Colonic mucosa (tissue), 4 donors: ENCODE data around the gene KIAA2012. TPM values are rescaled to one million over a fixed set of nuclear protein-coding genes. Genes with fewer than 3 reads are reported as not detected.

ENCODE experiments used
- DNase-seq: peaks from one replicate; pipeline ENCODE4 v3.0.0-alpha.2; 2020
- H3K27ac ChIP-seq: fragments of 200-600 bp; one replicate; pipeline ENCODE4 v1.8.0; 2021
- H3K27me3 ChIP-seq: fragments of 200-600 bp; one replicate; pipeline ENCODE4 v1.8.0; 2021
- H3K36me3 ChIP-seq: fragments of 200-600 bp; one replicate; pipeline ENCODE4 v1.8.0; 2021
- H3K4me1 ChIP-seq: fragments of 200-600 bp; one replicate; pipeline ENCODE4 v1.8.0; 2021; ENCODE audit warnings: mild to moderate bottlenecking
- H3K4me3 ChIP-seq: fragments of 200-600 bp; one replicate; pipeline ENCODE4 v1.8.0; 2021
- H3K9ac ChIP-seq, 2 donors: one replicate each; pipeline ENCODE4 v1.7.0; 2013; ENCODE audit warnings: control low read depth in 2 of 2, low read depth in 2 of 2, low read length in 2 of 2
- H3K9me3 ChIP-seq: fragments of 200-600 bp; one replicate; pipeline ENCODE4 v1.8.0; 2021
- intact Hi-C: fragments of 100-400 bp; cut with DNase I; formaldehyde crosslinking; loops from one replicate; pipeline ENCODE4 v1.14.1; 2022
- total RNA-seq, 2 donors: library from RNA; stranded (reverse); fragmentation: NEBNext Ultra II Directional in 1 of 2; extraction: Animal tissue kit (Norgen Biotek cat#: 25700) in 1 of 2; gene quantifications; one replicate each; pipeline ENCODE4 v1.2.1, GENCODE V29; 2021
- TF ChIP-seq, protein P1 (sequence below): fragments of 200-600 bp; IDR thresholded peaks from one replicate; pipeline ENCODE4 v1.8.0; 2022; ENCODE audit warnings: antibody characterized with exemption, mild to moderate bottlenecking
- donor health status: healthy.
- donor health status: DM: no; HTN: no; CAD: no.
- donor health status: DM: no; HTN: no; CAD: no.

The KIAA2012 gene
- total RNA-seq, 2 donors from 2014 or later: not detected

DNA sequence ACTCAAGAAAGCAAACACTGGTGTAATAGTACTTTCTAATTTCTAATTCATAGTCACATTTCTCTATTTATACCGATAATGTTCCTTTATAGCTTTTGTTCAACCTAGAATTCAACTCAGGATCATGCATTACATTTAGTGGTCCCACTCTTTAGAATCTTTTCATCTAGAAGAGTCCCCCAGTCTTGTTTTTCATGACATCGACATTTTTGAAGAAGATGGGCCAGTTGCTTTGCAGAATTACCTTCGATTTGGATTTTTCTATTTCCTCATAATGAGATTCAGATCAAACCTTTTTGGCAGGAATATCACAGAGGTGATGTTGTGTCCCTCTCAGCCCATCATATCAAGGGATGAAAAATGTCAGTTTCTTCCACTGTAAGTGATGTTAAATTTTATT is 35.3 kb downstream of the KIAA2012 start:
- Histone ChIP-seq H3K27ac (no peak overlapping the region), H3K36me3 (no peaks in the 10 kb centered on the region), H3K9ac (no peak overlapping the region), H3K4me3 (no peak overlapping the region), H3K27me3 (no peaks in the 10 kb centered on the region), H3K9me3 (no peaks in the 10 kb centered on the region), H3K4me1 (no peaks in the 10 kb centered on the region)
- TF ChIP-seq, protein P1, sequence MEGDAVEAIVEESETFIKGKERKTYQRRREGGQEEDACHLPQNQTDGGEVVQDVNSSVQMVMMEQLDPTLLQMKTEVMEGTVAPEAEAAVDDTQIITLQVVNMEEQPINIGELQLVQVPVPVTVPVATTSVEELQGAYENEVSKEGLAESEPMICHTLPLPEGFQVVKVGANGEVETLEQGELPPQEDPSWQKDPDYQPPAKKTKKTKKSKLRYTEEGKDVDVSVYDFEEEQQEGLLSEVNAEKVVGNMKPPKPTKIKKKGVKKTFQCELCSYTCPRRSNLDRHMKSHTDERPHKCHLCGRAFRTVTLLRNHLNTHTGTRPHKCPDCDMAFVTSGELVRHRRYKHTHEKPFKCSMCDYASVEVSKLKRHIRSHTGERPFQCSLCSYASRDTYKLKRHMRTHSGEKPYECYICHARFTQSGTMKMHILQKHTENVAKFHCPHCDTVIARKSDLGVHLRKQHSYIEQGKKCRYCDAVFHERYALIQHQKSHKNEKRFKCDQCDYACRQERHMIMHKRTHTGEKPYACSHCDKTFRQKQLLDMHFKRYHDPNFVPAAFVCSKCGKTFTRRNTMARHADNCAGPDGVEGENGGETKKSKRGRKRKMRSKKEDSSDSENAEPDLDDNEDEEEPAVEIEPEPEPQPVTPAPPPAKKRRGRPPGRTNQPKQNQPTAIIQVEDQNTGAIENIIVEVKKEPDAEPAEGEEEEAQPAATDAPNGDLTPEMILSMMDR: no peak
- no peak for DNase-seq
- intact Hi-C loops: loop anchor here (10.0 kb wide), 1 partner anchor 66 kb away; no protein-coding TSS in a partner anchor

DNA sequence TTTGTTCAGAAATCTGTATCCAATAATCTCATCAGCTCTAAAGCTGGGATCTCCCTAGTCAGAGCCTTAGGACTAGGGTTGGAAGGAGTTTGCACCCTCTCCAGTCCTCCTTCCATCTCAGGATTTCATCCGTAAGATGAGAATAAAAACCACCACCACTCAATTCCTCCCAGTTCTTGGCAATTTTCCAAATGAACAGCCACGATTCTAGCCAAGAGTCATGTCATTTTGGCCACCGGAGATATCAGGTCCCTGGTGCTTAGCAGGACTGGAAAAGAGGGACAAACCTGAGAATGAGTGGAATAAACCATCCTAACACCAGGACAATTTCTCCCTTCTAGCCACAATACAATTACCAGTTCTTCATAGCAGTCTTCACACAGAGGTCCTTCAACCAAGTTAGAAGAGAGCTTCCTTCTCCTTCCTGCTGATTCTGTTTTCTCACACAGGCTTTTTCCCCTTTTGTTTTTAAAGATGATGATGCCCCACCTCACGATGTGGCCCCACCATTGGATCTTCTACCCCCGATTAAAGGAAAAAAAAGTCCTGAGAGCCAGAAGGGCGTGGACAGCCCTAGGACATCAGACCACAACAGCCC is 36.2 kb downstream of the KIAA2012 start:
- TF ChIP-seq, protein P1: no peak
- Histone ChIP-seq H3K9me3 (no peaks in the 10 kb centered on the region), H3K27me3 (no peaks in the 10 kb centered on the region), H3K27ac (no peak overlapping the region), H3K4me3 (no peak overlapping the region), H3K36me3 (no peaks in the 10 kb centered on the region), H3K4me1 (no peaks in the 10 kb centered on the region), H3K9ac (no peak overlapping the region)
- intact Hi-C loops: loop anchor here (10.0 kb wide), 1 partner anchor 66 kb away; no protein-coding TSS in a partner anchor
- no peak for DNase-seq

DNA sequence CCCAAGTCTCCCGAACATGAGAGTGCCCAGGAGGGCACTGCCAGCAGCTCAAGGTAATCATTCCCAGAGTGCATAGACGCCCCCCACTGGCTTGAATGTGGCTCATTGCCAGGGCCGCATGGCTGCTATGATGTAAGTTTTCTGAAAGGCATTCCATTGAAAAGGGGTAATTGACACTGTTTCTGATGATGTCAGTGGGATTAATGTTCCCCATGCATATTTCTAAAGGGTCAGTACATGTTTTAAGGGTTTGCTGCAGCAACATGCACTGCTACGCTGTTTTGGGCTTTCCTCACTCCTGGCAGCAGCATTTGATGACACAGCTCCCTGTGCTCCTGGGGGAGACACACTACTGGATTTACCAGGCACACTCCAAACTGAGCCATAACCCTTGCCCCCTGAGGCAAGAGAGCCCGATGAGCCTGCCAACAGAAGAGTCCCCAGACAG is 36.7 kb downstream of the KIAA2012 start:
- no peaks in the 10 kb centered on the region for H3K9me3 ChIP-seq
- no peaks in the 10 kb centered on the region for H3K4me1 ChIP-seq
- H3K36me3 ChIP-seq: no peaks in the 10 kb centered on the region
- intact Hi-C loops: loop anchor here (10.0 kb wide), 1 partner anchor 65 kb away; no protein-coding TSS in a partner anchor
- peak; percentile 21 for DNase-seq
- H3K27me3 ChIP-seq: no peaks in the 10 kb centered on the region
- no peak overlapping the region for H3K9ac ChIP-seq
- H3K27ac ChIP-seq: no peak overlapping the region
- TF ChIP-seq, protein P1: no peak
- H3K4me3 ChIP-seq: no peak overlapping the region

DNA sequence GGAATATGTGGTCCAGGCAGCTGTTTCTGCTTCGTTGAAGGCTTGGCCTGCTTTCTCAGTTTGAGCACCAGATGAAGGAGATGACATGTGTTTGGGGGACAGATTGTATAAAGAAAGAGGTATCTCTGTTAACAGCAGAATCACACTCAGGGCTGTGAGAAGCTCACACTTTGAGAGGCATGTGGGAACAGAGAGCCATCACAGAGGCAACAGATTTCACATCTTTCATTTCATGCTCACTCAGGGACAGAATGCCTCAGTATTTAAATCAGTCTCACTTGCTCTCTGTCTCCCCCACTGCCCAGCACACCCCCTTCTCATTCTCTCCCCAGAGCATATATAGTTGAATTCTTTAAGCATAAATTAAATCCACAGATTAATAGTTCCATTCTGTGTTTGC is 37.4 kb downstream of the KIAA2012 start:
- Histone ChIP-seq H3K4me1 (no peaks in the 10 kb centered on the region), H3K9me3 (no peaks in the 10 kb centered on the region), H3K36me3 (no peaks in the 10 kb centered on the region), H3K4me3 (no peak overlapping the region), H3K9ac (no peak overlapping the region), H3K27me3 (no peaks in the 10 kb centered on the region), H3K27ac (no peak overlapping the region)
- intact Hi-C loops: no loop called here
- DNase-seq: no peak
- TF ChIP-seq, protein P1: no peak

DNA sequence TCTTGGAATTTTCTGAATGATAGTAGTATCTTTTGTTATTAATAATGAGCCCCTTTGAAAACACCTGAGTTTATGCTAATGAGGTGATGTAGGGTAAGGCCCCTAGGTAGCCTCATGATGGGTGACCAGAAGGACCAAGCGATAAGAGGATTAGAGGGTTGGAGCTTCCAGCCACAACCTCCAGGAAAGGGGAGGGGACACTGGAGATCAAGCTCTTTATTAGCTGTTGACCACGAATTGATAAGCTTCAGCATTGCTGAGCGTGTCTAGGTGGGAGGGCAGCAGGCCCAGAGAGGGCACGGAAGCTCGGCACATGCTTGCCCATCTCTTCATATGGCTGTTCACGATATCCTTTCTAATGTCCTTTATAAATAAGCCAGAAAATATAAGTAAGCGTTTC is 39.0 kb downstream of the KIAA2012 start:
- H3K36me3 ChIP-seq: no peaks in the 10 kb centered on the region
- H3K9ac ChIP-seq: no peak overlapping the region
- intact Hi-C loops: no loop called here
- H3K4me3 ChIP-seq: no peak overlapping the region
- no peaks in the 10 kb centered on the region for H3K27me3 ChIP-seq
- H3K9me3 ChIP-seq: no peaks in the 10 kb centered on the region
- no peak overlapping the region for H3K27ac ChIP-seq
- DNase-seq: no peak
- no peaks in the 10 kb centered on the region for H3K4me1 ChIP-seq
- TF ChIP-seq, protein P1: no peak
